Stimulated activated CD4-positive, alpha-beta T cell treated with anti-CD3 and anti-CD28 coated beads, Interleukin-12 subunit alpha, Interleukin-12 subunit beta, amount 100 ng/mL, for 48 hours (primary cell): ENCODE measurements around the gene SORCS2.
"Not testable (repeated sequence)": the region's sequence is repeated elsewhere in the genome, so short reads cannot be mapped to it uniquely, and the experiment has no call there.

Source experiments
- DNase-seq, 3 donors: peaks; one replicate each; pipeline ENCODE4 v3.0.0-alpha.2; 2020; ENCODE audit warnings: low read depth in 2 of 3, low spot score in 1 of 3

The SORCS2 gene

GRCh38 chr4:7595934-7596461, 403.7 kb downstream of the SORCS2 start:
- no peak for DNase-seq

DNA sequence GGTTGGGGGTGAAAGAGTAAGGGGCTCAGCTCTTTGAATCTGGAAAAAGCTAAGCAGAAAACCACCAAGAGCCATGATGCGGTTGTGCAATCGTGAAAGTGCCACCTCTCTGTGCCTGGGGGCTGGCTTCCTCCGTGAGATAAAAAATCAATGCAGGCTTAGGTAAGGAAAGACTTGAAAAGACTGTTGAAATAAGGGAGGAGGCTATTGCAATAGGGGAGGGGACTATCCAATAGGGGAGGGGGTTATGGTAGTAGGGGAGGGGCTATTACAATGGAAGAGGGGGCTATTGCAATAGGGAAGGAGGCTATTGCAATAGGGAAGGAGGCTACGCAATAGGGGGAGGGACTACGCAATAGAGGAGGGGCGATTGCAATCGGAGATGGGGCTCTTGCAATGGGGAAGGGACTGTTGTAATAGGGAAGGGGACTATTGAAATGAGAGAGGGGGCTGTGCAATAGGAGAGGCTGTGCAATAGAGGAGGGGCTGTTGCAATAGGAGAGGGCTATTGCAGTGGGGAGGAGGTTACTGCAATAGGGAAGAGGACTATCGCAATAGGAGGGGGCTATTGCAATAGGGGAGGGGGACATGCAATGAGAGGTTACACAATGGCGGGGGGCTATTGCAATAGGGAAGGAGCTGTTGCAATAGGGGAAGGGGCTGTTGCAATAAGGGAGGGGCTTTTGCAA, 404.7 kb downstream of the SORCS2 start:
- DNase-seq, result no peak

DNA sequence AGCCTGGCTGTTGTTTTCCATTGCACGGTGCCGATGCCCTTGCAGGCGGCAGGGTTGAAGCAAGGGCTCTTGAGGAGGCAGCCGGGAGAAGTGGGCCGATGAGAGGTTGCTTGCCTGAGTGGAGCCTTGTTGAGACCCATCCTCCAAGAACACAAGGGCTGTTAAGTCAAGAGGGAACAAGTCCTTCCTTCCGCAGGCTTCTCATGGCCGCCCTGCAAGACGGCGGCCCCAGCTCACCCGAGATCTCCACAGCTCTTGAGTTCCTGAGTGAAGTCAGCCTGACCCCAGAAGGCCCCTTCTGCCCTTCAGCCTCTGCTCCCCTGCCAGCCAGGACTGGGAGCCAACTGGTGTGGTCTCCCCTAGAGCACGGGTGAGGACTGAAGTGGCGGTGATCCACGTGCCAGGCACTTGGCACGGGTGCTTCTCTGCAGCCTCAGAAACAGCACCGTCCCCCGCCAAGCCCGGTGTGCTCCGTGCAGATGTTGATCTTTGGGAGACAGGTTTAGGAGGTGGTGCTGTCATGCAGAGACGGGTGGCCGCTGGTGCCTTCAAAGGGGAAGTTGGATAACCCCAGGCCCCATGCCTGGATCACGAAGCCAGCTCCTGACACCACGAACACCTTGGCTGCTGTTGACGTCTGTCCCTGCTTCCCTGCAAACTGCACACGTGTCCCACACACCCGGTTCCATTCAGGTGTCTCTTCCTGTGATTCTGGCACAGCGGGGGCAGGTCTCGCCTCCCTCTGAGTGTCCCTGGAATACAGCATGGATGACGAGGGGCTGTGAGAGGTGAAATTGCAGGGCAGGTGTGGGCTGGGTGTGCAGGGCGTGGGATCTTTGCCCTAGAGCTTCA, 406.8 kb downstream of the SORCS2 start:
- DNase-seq, result no peak

DNA sequence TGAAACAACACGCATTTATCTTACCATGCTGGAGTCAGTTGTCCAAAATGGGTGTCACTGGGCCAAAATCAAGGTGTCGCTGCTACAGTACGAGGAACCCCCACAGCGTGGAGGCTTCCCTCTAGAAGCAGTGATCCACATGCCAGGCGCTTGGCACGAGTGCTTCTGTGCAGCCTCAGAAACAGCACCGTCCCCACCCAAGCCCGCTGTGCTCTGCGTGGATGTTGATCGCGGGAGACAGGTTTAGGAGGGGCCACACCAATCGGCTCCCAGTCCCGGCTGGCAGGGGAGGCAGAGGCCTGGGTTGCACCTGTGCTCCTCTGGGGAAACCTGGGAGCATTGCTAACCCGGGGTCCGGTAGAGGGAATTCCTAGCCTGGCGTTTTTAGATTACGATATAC, 407.9 kb downstream of the SORCS2 start:
- no peak for DNase-seq

DNA sequence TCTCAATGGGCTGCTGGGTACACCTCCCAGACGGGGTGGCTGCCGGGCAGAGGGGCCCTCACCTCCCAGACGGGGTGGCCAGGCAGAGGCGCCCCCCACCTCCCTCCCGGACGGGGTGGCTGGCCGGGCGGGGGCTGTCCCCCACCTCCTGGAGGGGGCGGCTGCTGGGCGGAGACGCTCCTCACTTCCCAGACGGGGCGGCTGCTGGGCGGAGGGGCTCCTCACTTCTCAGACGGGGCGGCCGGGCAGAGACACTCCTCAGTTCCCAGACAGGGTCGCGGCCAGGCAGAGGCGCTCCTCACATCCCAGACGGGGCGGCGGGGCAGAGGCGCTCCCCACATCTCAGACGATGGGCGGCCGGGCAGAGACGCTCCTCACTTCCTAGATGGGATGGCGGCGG, 409.8 kb downstream of the SORCS2 start:
- not testable (repeated sequence) for DNase-seq

- no peak for DNase-seq
These were observed 415.0 kb downstream of the SORCS2 start for GRCh38 chr4:7607156-7607910.

- DNase-seq, result no peak
These were observed 415.7 kb downstream of the SORCS2 start for GRCh38 chr4:7608046-7608445.

- no peak for DNase-seq
These were observed 417.0 kb downstream of the SORCS2 start for GRCh38 chr4:7609316-7609715.

DNA sequence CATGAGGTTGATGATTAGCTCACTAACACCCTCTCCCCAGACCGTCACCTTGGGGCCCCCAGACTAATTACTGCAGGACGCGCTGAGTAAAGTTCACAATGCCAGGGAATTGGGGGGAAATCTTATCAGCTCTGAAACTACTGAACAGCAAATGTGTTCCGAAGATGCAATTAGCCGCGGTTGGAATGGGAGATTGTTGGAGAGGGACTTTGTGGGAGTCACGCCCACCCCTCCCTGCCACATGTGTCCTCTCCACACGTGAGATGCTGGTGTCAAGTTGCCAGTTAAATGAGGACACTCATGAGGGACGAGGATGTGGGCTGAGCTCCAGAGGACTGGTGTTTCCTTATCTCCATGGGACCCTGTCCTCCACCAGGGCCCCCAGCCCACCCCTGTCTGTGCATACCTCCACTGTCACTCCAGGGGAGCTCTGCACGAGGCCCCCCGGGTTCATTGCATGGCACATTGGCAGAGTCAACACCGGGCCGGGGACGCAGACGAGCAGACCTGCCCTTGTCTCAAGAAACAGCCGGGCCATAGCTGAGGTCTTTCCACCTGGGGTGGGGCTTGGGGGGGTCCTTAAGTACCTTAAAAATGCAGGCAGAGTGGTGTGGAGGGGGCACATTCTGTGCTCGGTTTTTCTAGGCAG, 417.8 kb downstream of the SORCS2 start:
- no peak for DNase-seq

GRCh38 chr4:7610841-7611240, 418.5 kb downstream of the SORCS2 start:
- DNase-seq, result no peak

DNA sequence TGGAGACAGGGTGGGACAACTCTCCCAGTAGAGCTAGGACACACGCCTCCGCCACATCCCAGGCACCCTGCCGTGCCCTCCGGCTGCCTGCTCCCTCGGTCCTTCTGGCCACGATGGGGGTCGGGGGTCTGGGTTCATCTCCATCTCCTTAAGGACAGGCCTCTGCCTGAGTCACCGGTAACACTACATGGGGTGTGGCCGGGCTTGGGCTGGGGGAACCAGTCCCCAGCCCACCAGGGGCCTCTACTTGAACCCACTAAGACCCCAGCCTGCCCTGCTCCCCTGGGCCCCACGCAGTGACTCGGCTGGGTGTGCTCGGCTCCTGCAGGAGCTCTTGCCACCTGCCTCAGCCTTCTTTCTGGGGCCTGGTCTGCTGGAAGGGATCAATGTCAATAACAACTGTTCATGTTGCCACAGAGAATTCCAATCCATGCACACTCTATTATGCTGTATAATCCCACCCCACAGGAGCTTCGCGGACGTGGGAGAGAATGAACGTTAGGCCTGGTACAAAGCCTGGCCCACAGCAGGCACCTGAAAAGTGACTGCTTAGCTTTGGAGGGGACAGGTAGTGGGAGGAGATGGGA, 420.1 kb downstream of the SORCS2 start:
- no peak for DNase-seq

- no peak for DNase-seq
These were observed 422.1 kb downstream of the SORCS2 start for GRCh38 chr4:7614350-7614949.

DNA sequence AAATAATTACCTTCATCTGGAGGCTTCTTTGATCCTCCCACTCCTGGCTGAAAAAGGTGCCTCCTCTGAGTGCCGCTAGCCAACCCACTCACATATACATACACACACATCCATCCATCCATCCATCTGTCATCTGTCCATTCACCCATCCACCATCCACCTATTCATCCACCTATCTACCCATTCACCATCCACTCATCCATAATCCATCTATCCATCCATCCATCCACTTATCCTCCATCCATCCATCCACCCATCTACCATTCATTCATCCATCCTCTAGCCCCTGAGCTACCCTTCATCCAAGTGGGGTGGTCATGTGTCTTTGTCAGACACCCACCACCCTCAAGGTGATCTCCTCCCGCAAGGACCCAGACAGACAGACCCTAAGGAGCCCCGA, 423.9 kb downstream of the SORCS2 start:
- DNase-seq, result no peak

GRCh38 chr4:7618361-7618760, 426.0 kb downstream of the SORCS2 start:
- DNase-seq, result no peak

GRCh38 chr4:7620086-7620813, 427.9 kb downstream of the SORCS2 start:
- DNase-seq, result no peak

DNA sequence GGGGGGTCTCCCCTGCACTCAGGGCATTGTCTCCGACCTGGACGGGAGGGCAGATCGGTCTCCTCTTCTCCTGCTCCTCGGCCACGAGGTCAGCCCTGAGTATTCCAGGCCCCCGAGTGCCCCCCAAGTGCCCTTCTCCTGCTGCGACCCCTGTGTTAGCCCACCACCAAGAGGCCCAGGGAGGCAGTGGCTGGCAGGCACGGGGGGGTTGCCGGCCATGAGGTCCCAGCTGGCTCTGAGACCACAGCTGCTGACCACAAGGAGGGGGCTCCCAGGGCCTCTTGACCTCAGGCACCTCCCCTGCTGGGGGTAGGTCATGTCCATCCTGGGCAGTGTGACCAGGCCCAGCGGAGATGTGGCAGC, 428.5 kb downstream of the SORCS2 start:
- no peak for DNase-seq

DNA sequence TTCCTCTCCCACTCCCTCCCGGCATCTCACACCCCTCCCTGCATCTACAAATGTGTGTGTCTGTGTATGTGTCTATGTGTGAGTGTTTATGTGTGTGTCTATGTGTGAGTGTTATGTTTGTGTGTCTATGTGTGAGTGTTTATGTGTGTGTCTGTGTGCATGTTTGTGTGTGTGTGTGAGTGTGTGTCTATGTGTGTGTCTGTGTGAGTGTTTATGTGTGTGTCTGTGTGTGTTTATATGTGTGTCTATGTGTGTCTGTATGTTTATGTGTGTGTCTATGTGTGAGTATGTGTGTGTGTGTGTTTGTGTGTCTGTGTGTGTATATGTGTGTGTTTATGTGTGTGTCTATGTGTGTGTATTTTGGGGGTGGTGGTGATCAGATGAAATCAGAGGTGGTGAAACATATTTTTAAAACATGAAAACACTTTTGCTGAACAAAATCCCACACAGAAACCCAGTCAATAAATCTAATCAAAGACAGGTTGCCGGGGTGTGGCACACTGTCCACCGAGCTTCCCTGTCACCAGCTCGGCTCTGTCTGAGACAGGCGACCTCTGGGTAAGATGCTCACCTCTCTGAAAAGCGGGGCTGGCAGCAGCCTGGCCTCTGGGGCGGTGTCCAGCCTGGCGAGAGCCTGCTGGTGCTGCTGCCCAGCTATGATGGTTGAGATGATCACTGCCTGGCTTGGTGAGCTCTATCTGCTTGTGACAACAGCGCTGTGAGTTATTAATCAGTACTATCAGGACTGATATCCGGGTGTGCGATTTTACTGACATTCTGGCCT, 429.1 kb downstream of the SORCS2 start:
- DNase-seq, result no peak

DNA sequence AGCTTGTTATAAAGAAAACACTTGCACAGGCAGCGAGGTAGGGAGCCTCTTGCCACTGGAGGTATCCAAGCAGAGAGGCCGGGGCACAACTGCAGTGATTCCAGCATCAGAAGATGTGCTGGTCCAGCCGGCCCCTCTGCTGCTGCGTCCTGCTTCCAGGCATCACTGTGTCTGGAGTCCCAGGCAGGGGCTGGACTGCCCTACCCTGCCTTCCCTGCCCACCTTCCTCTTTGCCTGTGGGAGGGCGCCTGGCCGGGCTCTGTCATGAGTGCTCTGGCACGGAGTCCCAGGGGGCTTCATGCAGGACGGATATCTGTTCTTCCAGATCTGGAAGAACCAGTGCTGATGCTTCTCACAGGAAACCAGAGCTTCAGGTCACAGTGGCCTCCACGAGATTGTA, 430.0 kb downstream of the SORCS2 start:
- no peak for DNase-seq

DNA sequence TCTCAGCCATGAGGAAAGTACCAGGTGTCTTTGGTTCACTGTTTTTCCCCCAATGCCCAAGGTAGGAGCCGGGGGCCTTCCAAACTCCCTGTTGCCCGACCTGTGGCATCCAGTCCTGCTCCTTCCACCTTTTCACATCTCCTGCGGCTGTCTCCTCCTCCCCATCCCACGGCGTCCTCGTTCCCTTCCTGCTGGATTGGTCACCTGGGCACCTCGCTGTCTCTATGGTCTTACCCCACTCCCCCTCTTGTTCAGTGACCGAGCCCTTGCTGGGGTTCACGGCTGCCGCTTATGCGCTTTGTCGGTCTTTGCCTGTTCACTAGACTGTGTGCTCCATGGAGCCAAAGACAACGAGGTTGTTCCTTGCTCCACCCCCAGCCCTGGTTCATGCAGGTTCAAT, 431.1 kb downstream of the SORCS2 start:
- DNase-seq, result no peak
